IPS-11a (cell line): ENCODE data around the gene MED12L.

Experiments used
- H3K4me3 ChIP-seq: one replicate; pipeline ENCODE4 v1.5.1; 2013; ENCODE audit warnings: low read depth, low read length, control low read depth

MED12L gene

GRCh38 chr3:151285940-151286339, 200.5 kb downstream of the MED12L start:
- H3K4me3 ChIP-seq: no peak overlapping the region

GRCh38 chr3:151289445-151289844, 204.0 kb downstream of the MED12L start:
- no peak overlapping the region for H3K4me3 ChIP-seq

GRCh38 chr3:151290673-151291072, 205.2 kb downstream of the MED12L start:
- H3K4me3 ChIP-seq: no peak overlapping the region

- H3K4me3 ChIP-seq: no peak overlapping the region
These were observed 207.7 kb downstream of the MED12L start for GRCh38 chr3:151293127-151293526.

GRCh38 chr3:151296226-151296625, 210.8 kb downstream of the MED12L start:
- no peak overlapping the region for H3K4me3 ChIP-seq

GRCh38 chr3:151297429-151297828, 212.0 kb downstream of the MED12L start:
- no peak overlapping the region for H3K4me3 ChIP-seq

GRCh38 chr3:151299006-151299405, 213.5 kb downstream of the MED12L start:
- no peak overlapping the region for H3K4me3 ChIP-seq

GRCh38 chr3:151300539-151300938, 215.1 kb downstream of the MED12L start:
- no peak overlapping the region for H3K4me3 ChIP-seq

GRCh38 chr3:151301787-151302186, 216.3 kb downstream of the MED12L start:
- no peak overlapping the region for H3K4me3 ChIP-seq

GRCh38 chr3:151303751-151304150, 218.3 kb downstream of the MED12L start:
- no peak overlapping the region for H3K4me3 ChIP-seq

GRCh38 chr3:151305060-151305774, 219.8 kb downstream of the MED12L start:
- H3K4me3 ChIP-seq: no peak overlapping the region

- no peak overlapping the region for H3K4me3 ChIP-seq
These were observed 220.3 kb downstream of the MED12L start for GRCh38 chr3:151305775-151306151.

GRCh38 chr3:151306168-151306810, 220.8 kb downstream of the MED12L start:
- H3K4me3 ChIP-seq: no peak overlapping the region

GRCh38 chr3:151307131-151307530, 221.7 kb downstream of the MED12L start:
- H3K4me3 ChIP-seq: no peak overlapping the region

GRCh38 chr3:151307583-151308488, 222.4 kb downstream of the MED12L start:
- no peak overlapping the region for H3K4me3 ChIP-seq

GRCh38 chr3:151309566-151309965, 224.1 kb downstream of the MED12L start:
- H3K4me3 ChIP-seq: no peak overlapping the region

- H3K4me3 ChIP-seq: no peak overlapping the region
These were observed 227.5 kb downstream of the MED12L start for GRCh38 chr3:151312972-151313371.

- no peak overlapping the region for H3K4me3 ChIP-seq
These were observed 228.7 kb downstream of the MED12L start for GRCh38 chr3:151314137-151314536.

GRCh38 chr3:151314593-151314992, 229.1 kb downstream of the MED12L start:
- H3K4me3 ChIP-seq: no peak overlapping the region

GRCh38 chr3:151315136-151315535, 229.7 kb downstream of the MED12L start:
- H3K4me3 ChIP-seq: no peak overlapping the region

- no peak overlapping the region for H3K4me3 ChIP-seq
These were observed 230.4 kb downstream of the MED12L start for GRCh38 chr3:151315846-151316245.
